Measurements from ENCODE around the gene TNNI3.
A peak's percentile ranks its signal among the peaks of the same experiment; 100 is the strongest.
"Not testable (repeated sequence)": the region's sequence is repeated elsewhere in the genome, so short reads cannot be mapped to it uniquely, and the experiment has no call there.

The TNNI3 gene

DNA sequence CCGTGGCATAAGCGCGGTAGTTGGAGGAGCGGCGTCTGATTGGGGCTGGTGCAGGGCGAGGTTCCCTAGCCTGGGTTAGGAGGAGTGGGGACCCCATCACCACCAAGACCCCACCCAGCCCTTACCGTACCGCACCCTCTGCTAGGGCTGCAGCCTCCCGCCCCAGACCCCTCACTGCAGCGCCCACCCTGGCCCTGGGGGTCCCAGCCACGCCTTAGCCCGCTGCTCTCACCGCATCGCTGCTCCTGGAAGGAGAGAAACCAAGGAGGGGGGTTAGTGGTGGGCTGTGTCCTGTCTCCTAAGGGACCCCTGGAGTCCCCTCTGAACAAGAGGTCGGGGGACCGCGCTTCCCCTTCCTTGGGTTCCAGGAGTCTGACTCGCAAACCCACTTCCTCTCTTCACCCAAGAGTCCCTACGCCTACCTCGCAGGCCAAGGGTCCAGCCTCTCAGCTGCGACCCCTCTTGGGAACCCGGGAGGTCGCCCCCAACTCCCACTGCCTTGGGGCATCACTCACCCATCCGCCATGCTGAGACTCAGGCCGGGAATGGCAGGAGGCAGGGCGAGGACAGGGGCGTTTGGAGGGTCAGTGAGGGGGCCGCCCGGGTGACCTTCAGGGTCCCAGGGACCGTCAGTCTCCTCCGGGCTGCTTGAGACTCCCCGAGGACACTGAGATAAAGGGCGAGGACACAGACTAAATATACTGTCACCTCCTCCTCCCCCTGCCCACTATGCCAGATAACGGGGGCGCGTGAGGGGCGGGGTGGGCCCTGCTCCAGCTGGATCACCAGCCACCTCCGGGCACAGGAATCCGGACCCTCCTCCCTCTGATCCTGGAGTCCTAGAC, at the start of gene TNNI3:
TNNI3 (minus strand) TSS at position 669 of the 845 bp plus-strand sequence; CDS start at position 526, 143 bp downstream.
- H3K4me3 ChIP-seq (ENCODE audit: low read length), result peak within 1 kb of the TSS; percentile 33
- DNase-seq (ENCODE audit: low read depth), result no peak
- TF ChIP-seq, protein P1, sequence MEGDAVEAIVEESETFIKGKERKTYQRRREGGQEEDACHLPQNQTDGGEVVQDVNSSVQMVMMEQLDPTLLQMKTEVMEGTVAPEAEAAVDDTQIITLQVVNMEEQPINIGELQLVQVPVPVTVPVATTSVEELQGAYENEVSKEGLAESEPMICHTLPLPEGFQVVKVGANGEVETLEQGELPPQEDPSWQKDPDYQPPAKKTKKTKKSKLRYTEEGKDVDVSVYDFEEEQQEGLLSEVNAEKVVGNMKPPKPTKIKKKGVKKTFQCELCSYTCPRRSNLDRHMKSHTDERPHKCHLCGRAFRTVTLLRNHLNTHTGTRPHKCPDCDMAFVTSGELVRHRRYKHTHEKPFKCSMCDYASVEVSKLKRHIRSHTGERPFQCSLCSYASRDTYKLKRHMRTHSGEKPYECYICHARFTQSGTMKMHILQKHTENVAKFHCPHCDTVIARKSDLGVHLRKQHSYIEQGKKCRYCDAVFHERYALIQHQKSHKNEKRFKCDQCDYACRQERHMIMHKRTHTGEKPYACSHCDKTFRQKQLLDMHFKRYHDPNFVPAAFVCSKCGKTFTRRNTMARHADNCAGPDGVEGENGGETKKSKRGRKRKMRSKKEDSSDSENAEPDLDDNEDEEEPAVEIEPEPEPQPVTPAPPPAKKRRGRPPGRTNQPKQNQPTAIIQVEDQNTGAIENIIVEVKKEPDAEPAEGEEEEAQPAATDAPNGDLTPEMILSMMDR (conservative IDR thresholded peaks at IDR 0.05; ENCODE audit: low read depth, low read length), result no peak

DNA sequence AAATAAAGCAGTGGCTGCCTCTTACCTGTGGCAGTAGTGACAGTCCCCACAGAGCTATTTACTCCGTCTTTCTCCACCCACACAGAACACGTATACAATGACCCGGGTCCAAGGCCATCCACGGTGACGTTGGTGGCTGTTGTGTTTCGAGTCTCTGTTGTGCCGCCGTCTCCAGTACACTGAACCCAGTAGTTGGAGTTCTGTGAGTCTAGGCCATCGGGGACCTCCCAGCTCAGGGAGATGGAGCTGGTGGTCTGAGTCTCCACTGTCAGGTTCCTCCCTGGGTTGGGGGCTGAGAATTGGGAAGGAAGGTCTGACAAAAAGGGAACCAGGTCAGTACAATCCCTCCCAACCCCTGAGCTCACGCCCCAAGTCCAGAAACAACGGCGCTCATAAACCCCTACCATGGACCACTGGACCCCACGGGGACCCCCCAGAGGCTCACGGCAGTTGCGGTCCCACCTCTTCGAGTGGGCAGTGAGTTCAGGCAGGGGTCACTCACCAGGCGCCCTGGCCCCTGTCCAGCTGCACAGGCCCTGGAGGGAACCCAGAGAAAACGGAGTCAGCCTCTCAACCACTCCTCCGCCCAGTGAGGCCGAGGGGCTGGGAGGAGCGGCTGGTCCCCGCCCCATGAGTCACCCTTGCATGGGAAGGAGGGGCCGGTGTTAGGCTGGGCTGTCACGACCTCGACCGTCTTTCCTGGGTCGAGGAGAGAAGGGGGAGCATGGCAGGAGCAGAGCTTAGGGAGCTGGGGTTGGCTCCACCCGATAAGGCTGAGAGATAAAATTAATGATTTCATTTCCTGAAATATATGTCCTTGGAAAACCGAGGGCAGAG, 49.4 kb upstream of the TNNI3 start:
- TF ChIP-seq, protein P1 (conservative IDR thresholded peaks at IDR 0.05; ENCODE audit: low read depth, low read length), result no peak
- peak; percentile 89 for DNase-seq (ENCODE audit: low read depth)
- H3K4me3 ChIP-seq (ENCODE audit: low read length), result peak overlapping the region; percentile 44

DNA sequence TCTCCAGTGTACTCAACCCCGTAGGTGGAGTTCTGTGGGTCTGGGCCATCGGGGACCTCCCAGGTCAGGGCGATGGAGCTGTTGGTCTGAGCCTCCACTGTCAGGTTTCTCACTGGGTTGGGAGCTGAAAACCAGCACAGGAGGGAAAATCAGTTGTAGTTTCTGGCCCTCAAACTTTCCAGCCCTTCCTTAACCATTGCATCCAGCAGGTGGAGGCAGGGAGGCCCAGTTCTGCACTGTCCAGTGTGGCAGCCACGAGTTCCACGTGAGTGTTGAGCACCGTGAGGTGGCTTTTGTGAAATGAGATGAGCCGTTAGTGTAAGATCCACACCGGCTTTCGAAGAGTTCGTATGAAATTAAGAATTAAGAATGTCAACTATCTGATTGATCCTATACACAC, 44.7 kb upstream of the TNNI3 start:
- TF ChIP-seq, protein P1 (conservative IDR thresholded peaks at IDR 0.05; ENCODE audit: low read depth, low read length), result peak; percentile 28
- H3K4me3 ChIP-seq (ENCODE audit: low read length); DNase-seq (ENCODE audit: low read depth): not testable (repeated sequence)

DNA sequence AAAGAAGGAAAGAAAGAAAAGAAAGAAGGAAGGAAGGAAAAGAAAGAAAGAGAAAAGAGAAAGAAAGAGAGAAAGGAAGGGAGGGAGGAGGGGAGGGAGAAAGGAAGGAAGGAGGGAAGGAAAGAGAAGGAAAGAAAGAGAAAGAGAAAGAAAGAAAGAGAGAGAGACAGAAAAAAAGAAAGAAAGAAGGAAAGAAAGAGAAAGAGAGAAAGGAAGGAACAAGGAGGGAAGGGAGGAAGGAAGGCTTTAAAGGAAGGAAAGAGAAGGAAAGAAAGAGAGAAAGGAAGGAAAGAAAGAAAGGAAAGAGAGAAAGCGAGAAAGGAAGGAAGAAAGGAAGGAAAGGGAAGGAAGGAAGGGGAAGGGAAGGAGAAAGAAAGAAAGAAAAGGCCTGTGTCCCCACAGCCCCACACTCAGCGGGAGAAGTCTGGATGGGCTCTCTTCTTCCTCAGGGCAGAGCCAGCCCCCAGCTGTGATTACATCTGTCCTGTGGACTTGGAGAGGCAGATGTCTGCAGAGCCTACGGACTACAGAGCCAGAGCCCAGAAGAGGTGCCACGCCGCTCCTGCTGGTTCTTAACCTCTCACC, 42.2 kb upstream of the TNNI3 start:
- no peak overlapping the region for H3K4me3 ChIP-seq (ENCODE audit: low read length)
- no peak for DNase-seq (ENCODE audit: low read depth)
- TF ChIP-seq, protein P1 (conservative IDR thresholded peaks at IDR 0.05; ENCODE audit: low read depth, low read length), result no peak

DNA sequence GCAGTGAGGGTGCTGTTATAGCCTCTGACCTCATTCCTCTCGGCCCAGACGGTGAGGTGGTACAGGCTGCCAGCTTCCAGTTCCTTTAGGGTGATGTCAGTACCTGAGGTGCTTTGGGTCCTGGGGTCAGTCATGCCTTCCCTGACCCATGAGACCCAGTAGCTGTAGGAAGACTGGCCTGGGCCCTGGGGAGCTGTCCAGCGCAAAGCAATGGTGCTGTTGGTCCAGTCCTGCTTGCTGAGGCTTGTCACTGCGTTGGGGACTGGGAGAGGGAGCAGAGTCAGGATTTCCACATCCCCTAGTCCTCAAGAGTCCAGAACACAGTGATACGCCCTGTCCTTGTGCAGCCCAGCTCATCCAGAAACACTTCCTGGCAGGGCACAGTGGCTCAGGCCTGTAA, 41.1 kb upstream of the TNNI3 start:
- DNase-seq (ENCODE audit: low read depth), result no peak
- TF ChIP-seq, protein P1 (conservative IDR thresholded peaks at IDR 0.05; ENCODE audit: low read depth, low read length), result no peak
- no peak overlapping the region for H3K4me3 ChIP-seq (ENCODE audit: low read length)

DNA sequence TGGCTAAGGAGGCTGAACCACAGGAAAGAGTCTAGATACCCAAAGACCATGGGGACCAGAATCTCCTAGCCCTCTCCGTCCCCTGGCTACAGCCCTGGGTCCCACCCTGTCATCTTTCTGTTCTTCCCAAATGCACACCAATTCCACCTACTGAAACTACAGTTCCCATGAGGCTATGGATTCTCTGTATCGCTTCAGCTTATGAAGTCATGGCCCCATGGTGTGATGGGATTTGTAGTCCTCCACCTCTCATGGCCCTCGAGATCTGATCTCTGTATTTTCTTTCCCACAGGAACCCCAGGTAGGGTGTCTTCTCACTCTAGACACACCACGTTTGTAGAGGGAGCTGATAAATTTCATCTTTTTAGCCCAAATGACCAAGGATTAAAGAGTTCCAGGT, 40.0 kb upstream of the TNNI3 start:
- DNase-seq (ENCODE audit: low read depth), result no peak
- no peak overlapping the region for H3K4me3 ChIP-seq (ENCODE audit: low read length)
- TF ChIP-seq, protein P1 (conservative IDR thresholded peaks at IDR 0.05; ENCODE audit: low read depth, low read length), result no peak
